ENCODE results near the gene RAD51B. TPM values are rescaled to one million over a fixed set of nuclear protein-coding genes. Genes with fewer than 3 reads are reported as not detected.

RAD51B gene
- polyA plus RNA-seq, 1 donor (not counting 4 experiments of a cell fraction or from before 2014, with no cell fraction given), result 13.3 TPM

DNA sequence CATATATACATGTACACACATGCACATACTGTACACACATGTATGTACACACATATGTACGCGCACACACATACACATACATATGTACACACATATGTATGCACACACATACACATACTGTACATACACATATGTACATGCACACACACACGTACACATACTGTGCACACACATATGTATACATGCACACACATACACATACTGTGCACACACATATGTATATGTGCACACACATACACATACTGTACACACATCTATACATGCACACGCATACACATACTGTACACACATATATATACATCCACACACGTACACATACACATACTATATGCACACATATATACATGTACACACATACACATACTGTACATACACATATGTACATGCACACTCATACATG lies 853.9 kb downstream of the RAD51B start:
- dilution Hi-C loops (cut with MboI; ENCODE audit: extremely low pct_ligation_motif_present, low sequenced_read_pairs), result no loop called here
- peaks cover 3% of the 10 kb centered on the region for H3K9me3 ChIP-seq (ENCODE audit: control insufficient read depth, low read depth, low read length)

DNA sequence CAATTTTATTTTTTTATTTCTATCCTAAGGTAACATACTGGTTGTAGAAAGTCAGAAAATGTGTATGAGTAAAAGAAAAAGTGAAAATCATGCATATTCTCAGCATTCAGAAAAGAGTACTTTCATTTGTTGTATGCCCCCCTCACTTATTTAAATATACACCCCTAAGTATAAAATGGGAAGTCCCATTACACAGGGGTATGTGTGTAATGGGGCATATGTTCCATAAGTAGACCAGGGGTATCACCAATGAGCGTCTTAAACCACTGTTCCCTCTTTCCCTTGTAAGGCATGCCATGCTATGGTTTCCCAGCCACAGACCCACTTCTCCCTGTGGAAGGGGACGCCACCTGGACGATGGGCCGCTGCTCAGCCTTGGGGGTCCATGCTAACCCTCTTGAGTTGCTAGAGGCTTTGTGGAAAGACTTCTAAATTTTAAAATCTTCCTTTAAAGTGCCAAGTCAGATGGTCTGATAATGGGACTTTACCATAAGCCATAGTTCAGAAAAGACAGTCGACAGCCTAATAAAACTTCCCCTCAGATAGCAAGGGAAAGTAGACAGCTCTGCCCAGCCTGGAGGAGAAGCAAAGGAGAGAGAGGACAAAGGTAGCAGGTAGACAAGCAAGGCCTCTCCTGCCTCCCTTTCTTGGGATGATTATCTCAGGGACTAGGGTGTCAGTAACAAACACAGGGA lies 855.1 kb downstream of the RAD51B start:
- no peak overlapping the region for H3K4me2 ChIP-seq (ENCODE audit: control insufficient read depth, extremely low read depth, insufficient read depth, low read depth, low read length)
- no peaks in the 10 kb centered on the region for H3K27me3 ChIP-seq (ENCODE audit: control insufficient read depth, extremely low read depth, insufficient read depth, low read length)
- dilution Hi-C loops (cut with MboI; ENCODE audit: extremely low pct_ligation_motif_present, low sequenced_read_pairs), result no loop called here
- no peak for TF ChIP-seq EZH2 (IDR thresholded peaks at IDR 0.05; ENCODE audit: low read length)
- peaks cover 43% of the 10 kb centered on the region for H3K4me1 ChIP-seq (ENCODE audit: control insufficient read depth, extremely low read depth, insufficient read depth, low read length)
- no peaks in the 10 kb centered on the region for H3K36me3 ChIP-seq (ENCODE audit: control insufficient read depth in 2 of 2, extremely low read depth in 1 of 2, insufficient read depth in 2 of 2, low read length in 2 of 2)
- H4K20me1 ChIP-seq (ENCODE audit: control insufficient read depth, extremely low read depth, insufficient read depth, low read length), result no peaks in the 10 kb centered on the region
- no peaks in the 10 kb centered on the region for H3K79me2 ChIP-seq (ENCODE audit: control insufficient read depth, insufficient read depth, low read length)
- H3K9me1 ChIP-seq (ENCODE audit: control insufficient read depth, extremely low read depth, insufficient read depth, low read length), result no peaks in the 10 kb centered on the region
- H3K9ac ChIP-seq (ENCODE audit: control insufficient read depth, extremely low read depth, insufficient read depth, low read length), result no peak overlapping the region
- no peak overlapping the region for H2AFZ ChIP-seq (ENCODE audit: control insufficient read depth, low read length)
- peak overlapping the region; percentile 89 for H3K27ac ChIP-seq (ENCODE audit: control insufficient read depth, insufficient read depth, low read length)
- no peak for FAIRE-seq
- DNase-seq (ENCODE audit: low read depth, low spot score), result no peak
- no peak overlapping the region for H3K4me3 ChIP-seq (ENCODE audit: control insufficient read depth in 2 of 3, extremely low read depth in 1 of 3, insufficient read depth in 2 of 3, low read depth in 1 of 3, low read length in 3 of 3)
- peaks cover 7% of the 10 kb centered on the region for H3K9me3 ChIP-seq (ENCODE audit: control insufficient read depth, low read depth, low read length)

More for the DNA sequence above, 853.9 kb downstream of the RAD51B start:
- Histone ChIP-seq H3K4me1 (ENCODE audit: control insufficient read depth, extremely low read depth, insufficient read depth, low read length) (peaks cover 42% of the 10 kb centered on the region), H2AFZ (ENCODE audit: control insufficient read depth, low read length) (no peak overlapping the region), H3K79me2 (ENCODE audit: control insufficient read depth, insufficient read depth, low read length) (no peaks in the 10 kb centered on the region), H3K9ac (ENCODE audit: control insufficient read depth, extremely low read depth, insufficient read depth, low read length) (no peak overlapping the region), H3K27ac (ENCODE audit: control insufficient read depth, insufficient read depth, low read length) (no peak overlapping the region), H3K4me2 (ENCODE audit: control insufficient read depth, extremely low read depth, insufficient read depth, low read depth, low read length) (no peak overlapping the region), H4K20me1 (ENCODE audit: control insufficient read depth, extremely low read depth, insufficient read depth, low read length) (no peaks in the 10 kb centered on the region), H3K36me3 (ENCODE audit: control insufficient read depth in 2 of 2, extremely low read depth in 1 of 2, insufficient read depth in 2 of 2, low read length in 2 of 2) (no peaks in the 10 kb centered on the region), H3K4me3 (ENCODE audit: control insufficient read depth in 2 of 3, extremely low read depth in 1 of 3, insufficient read depth in 2 of 3, low read depth in 1 of 3, low read length in 3 of 3) (no peak overlapping the region), H3K27me3 (ENCODE audit: control insufficient read depth, extremely low read depth, insufficient read depth, low read length) (no peaks in the 10 kb centered on the region), H3K9me1 (ENCODE audit: control insufficient read depth, extremely low read depth, insufficient read depth, low read length) (no peaks in the 10 kb centered on the region)
- TF ChIP-seq, protein P1, sequence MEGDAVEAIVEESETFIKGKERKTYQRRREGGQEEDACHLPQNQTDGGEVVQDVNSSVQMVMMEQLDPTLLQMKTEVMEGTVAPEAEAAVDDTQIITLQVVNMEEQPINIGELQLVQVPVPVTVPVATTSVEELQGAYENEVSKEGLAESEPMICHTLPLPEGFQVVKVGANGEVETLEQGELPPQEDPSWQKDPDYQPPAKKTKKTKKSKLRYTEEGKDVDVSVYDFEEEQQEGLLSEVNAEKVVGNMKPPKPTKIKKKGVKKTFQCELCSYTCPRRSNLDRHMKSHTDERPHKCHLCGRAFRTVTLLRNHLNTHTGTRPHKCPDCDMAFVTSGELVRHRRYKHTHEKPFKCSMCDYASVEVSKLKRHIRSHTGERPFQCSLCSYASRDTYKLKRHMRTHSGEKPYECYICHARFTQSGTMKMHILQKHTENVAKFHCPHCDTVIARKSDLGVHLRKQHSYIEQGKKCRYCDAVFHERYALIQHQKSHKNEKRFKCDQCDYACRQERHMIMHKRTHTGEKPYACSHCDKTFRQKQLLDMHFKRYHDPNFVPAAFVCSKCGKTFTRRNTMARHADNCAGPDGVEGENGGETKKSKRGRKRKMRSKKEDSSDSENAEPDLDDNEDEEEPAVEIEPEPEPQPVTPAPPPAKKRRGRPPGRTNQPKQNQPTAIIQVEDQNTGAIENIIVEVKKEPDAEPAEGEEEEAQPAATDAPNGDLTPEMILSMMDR (optimal IDR thresholded peaks at IDR 0.05 in 1 of 3, IDR thresholded peaks at IDR 0.05 in 1 of 3, conservative IDR thresholded peaks at IDR 0.05 in 1 of 3; ENCODE audit: extremely low read depth in 1 of 3, insufficient read depth in 2 of 3, low read length in 3 of 3), result no peak
- TF ChIP-seq EZH2 (IDR thresholded peaks at IDR 0.05; ENCODE audit: low read length), result no peak
- DNase-seq (ENCODE audit: low read depth, low spot score) (no peak), FAIRE-seq (peak; percentile 59)

DNA sequence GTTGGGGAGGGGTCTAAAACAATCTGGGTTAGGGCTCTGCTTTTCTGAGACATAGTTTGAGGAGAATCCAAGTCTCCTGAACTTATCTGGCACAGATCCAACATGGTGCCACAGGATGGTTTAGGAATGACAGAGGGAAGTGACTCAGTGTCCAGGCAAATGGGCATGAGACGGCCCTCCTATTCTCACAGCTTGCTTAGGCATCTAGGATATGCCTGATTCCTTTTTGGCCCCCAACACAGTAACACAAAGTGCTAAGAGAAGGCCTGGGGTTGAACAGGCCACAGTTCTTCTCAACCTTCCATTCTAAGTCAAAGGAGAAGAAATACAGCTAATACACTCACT lies 855.6 kb downstream of the RAD51B start:
- TF ChIP-seq, protein P1 (optimal IDR thresholded peaks at IDR 0.05 in 1 of 3, IDR thresholded peaks at IDR 0.05 in 1 of 3, conservative IDR thresholded peaks at IDR 0.05 in 1 of 3; ENCODE audit: extremely low read depth in 1 of 3, insufficient read depth in 2 of 3, low read length in 3 of 3), result no peak
- no peak for TF ChIP-seq EZH2 (IDR thresholded peaks at IDR 0.05; ENCODE audit: low read length)
- dilution Hi-C loops (cut with MboI; ENCODE audit: extremely low pct_ligation_motif_present, low sequenced_read_pairs), result no loop called here
- no peaks in the 10 kb centered on the region for H3K79me2 ChIP-seq (ENCODE audit: control insufficient read depth, insufficient read depth, low read length)
- H3K36me3 ChIP-seq (ENCODE audit: control insufficient read depth in 2 of 2, extremely low read depth in 1 of 2, insufficient read depth in 2 of 2, low read length in 2 of 2), result no peaks in the 10 kb centered on the region
- H3K4me2 ChIP-seq (ENCODE audit: control insufficient read depth, extremely low read depth, insufficient read depth, low read depth, low read length), result peak overlapping the region; percentile 2
- no peak for DNase-seq (ENCODE audit: low read depth, low spot score)
- peaks cover 45% of the 10 kb centered on the region for H3K4me1 ChIP-seq (ENCODE audit: control insufficient read depth, extremely low read depth, insufficient read depth, low read length)
- no peak overlapping the region for H3K9ac ChIP-seq (ENCODE audit: control insufficient read depth, extremely low read depth, insufficient read depth, low read length)
- no peaks in the 10 kb centered on the region for H4K20me1 ChIP-seq (ENCODE audit: control insufficient read depth, extremely low read depth, insufficient read depth, low read length)
- peak overlapping the region; percentile 89 for H3K27ac ChIP-seq (ENCODE audit: control insufficient read depth, insufficient read depth, low read length)
- no peak overlapping the region for H3K4me3 ChIP-seq (ENCODE audit: control insufficient read depth in 2 of 3, extremely low read depth in 1 of 3, insufficient read depth in 2 of 3, low read depth in 1 of 3, low read length in 3 of 3)
- peaks cover 7% of the 10 kb centered on the region for H3K9me3 ChIP-seq (ENCODE audit: control insufficient read depth, low read depth, low read length)
- no peak overlapping the region for H2AFZ ChIP-seq (ENCODE audit: control insufficient read depth, low read length)
- peak; percentile 68 for FAIRE-seq
- H3K9me1 ChIP-seq (ENCODE audit: control insufficient read depth, extremely low read depth, insufficient read depth, low read length), result no peaks in the 10 kb centered on the region
- H3K27me3 ChIP-seq (ENCODE audit: control insufficient read depth, extremely low read depth, insufficient read depth, low read length), result no peaks in the 10 kb centered on the region

All from keratinocyte (primary cell).